HCT116 (cell line): ENCODE measurements around the gene SUGCT. TPM values are rescaled to one million over a fixed set of nuclear protein-coding genes. Genes with fewer than 3 reads are reported as not detected.
"Not testable (repeated sequence)": the region's sequence is repeated elsewhere in the genome, so short reads cannot be mapped to it uniquely, and the experiment has no call there.

ENCODE experiments used
- ATAC-seq: fragments of 200-7000 bp; cut with Tn5 transposase; 2 replicates; pipeline ENCODE4 v1.9.1; 2020; ENCODE audit warnings: mild to moderate bottlenecking, moderate library complexity
- BruUV-seq: library from RNA; stranded (reverse); fragments of 400-500 nt; replicated peaks from 2 replicates; lab custom pipeline; 2021; lab: Mats Ljungman, UMichigan
- CTCF ChIA-PET: fragments of 300-600 bp; sonication (Branson Sonifier 250); formaldehyde crosslinking; loops from one replicate; lab custom pipeline; 2021; ENCODE audit warnings: antibody characterized with exemption; lab: Charles Lee
- POLR2A ChIA-PET: fragments of 300-600, 350-600 bp; sonication (Branson Sonifier 250); formaldehyde crosslinking; loops from one replicate; lab custom pipeline; 2021; ENCODE audit warnings: antibody characterized with exemption; lab: Charles Lee
- RAD21 ChIA-PET, 2 experiments: fragments of 300-600 bp; sonication (Branson Sonifier 250); formaldehyde crosslinking; loops; one replicate each; lab custom pipeline; 2023; ENCODE audit warnings: low total read pairs in 2 of 2; ENCODE audit not compliant: uncharacterized antibody in 2 of 2, unreplicated experiment in 2 of 2, low non-redundant PET in 1 of 2; lab: Charles Lee
- DNase-seq: peaks from one replicate; pipeline ENCODE4 v3.0.0-alpha.2; 2010; ENCODE audit warnings: low read depth, low spot score
- H2AFZ ChIP-seq: fragments of 200-600 bp; shearing (Covaris generic), sonication (generic); 2 replicates; pipeline ENCODE4 v1.6.1; 2017; ENCODE audit warnings: low read depth, mixed run types, mixed read lengths, antibody characterized with exemption, low read length; ENCODE audit not compliant: poor library complexity, severe bottlenecking
- H3K27ac ChIP-seq: 2 replicates; pipeline ENCODE4 v1.5.1; 2012; ENCODE audit warnings: low read depth, low read length
- H3K27me3 ChIP-seq: fragments of 200-600 bp; sonication (generic); 2 replicates; pipeline ENCODE4 v1.6.1; 2016; ENCODE audit warnings: mixed run types, low read length, mixed read lengths; ENCODE audit not compliant: insufficient read depth
- H3K36me3 ChIP-seq, 2 experiments: fragments of 200-500 bp in 1 of 2; fragments of 200-600 bp in 1 of 2; sonication (Bioruptor generic) in 1 of 2; sonication (generic) in 1 of 2; 2 replicates each; pipeline versions ENCODE4 v1.5.1 to v1.6.1; 2014 to 2016; ENCODE audit warnings: low read length in 2 of 2, inconsistent platforms in 1 of 2, mixed read lengths in 1 of 2, mixed run types in 1 of 2; ENCODE audit not compliant: insufficient read depth in 2 of 2, control insufficient read depth in 1 of 2
- H3K4me1 ChIP-seq, 2 experiments: fragments of 200-600 bp in 1 of 2; sonication (generic) in 1 of 2; 2 replicates each; pipeline versions ENCODE4 v1.5.1 to v1.6.1; 2012 to 2017; ENCODE audit warnings: low read length in 2 of 2, inconsistent platforms in 1 of 2, mild to moderate bottlenecking in 1 of 2, mixed read lengths in 1 of 2, mixed run types in 1 of 2, moderate library complexity in 1 of 2; ENCODE audit not compliant: insufficient read depth in 2 of 2, control insufficient read depth in 1 of 2
- H3K4me2 ChIP-seq: fragments of 200-600 bp; sonication (generic); 2 replicates; pipeline ENCODE4 v1.6.1; 2017; ENCODE audit warnings: mixed run types, low read length, mixed read lengths
- H3K4me3 ChIP-seq, 2 experiments: fragments of 200-600 bp in 1 of 2; sonication (generic) in 1 of 2; replicated peaks in 1 of 2; 2 replicates each; pipeline ENCODE4 v1.5.1; 2011 to 2016; ENCODE audit warnings: low read length in 2 of 2, control low read depth in 1 of 2, low read depth in 1 of 2, mild to moderate bottlenecking in 1 of 2, mixed read lengths in 1 of 2, mixed run types in 1 of 2
- H3K79me2 ChIP-seq: fragments of 200-600 bp; sonication (generic); 2 replicates; pipeline ENCODE4 v1.6.1; 2017; ENCODE audit warnings: mild to moderate bottlenecking, mixed run types, low read length, moderate library complexity, mixed read lengths; ENCODE audit not compliant: insufficient read depth
- H3K9ac ChIP-seq: fragments of 200-600 bp; sonication (generic); 2 replicates; pipeline ENCODE4 v1.6.1; 2016; ENCODE audit warnings: low read length, mixed read lengths
- H3K9me2 ChIP-seq: fragments of 200-600 bp; sonication (generic), shearing (Covaris generic); 2 replicates; pipeline ENCODE4 v1.6.1; 2017; ENCODE audit warnings: mixed run types, mild to moderate bottlenecking, moderate library complexity; ENCODE audit not compliant: insufficient read depth
- H3K9me3 ChIP-seq, 2 experiments: fragments of 200-500 bp in 1 of 2; fragments of 200-600 bp in 1 of 2; sonication (Bioruptor generic) in 1 of 2; sonication (generic) in 1 of 2; 2 replicates each; pipeline ENCODE4 v1.6.1; 2014 to 2017; ENCODE audit warnings: low read length in 2 of 2, mixed read lengths in 2 of 2, inconsistent platforms in 1 of 2, low read depth in 1 of 2, mild to moderate bottlenecking in 1 of 2, mixed run types in 1 of 2, moderate library complexity in 1 of 2; ENCODE audit not compliant: control insufficient read depth in 1 of 2, insufficient read depth in 1 of 2
- H4K20me1 ChIP-seq: fragments of 200-600 bp; sonication (generic), shearing (Covaris generic); 2 replicates; pipeline ENCODE4 v1.6.1; 2017; ENCODE audit warnings: mixed run types, mild to moderate bottlenecking, moderate library complexity; ENCODE audit not compliant: insufficient read depth
- EZH2phosphoT487 ChIP-seq: fragments of 200-600 bp; IDR thresholded peaks from 2 replicates; pipeline ENCODE4 v1.6.1; 2018; ENCODE audit warnings: antibody characterized with exemption, borderline replicate concordance
- MAX ChIP-seq: IDR thresholded peaks from 2 replicates; pipeline ENCODE4 v1.6.1; 2012
- POLR2AphosphoS5 ChIP-seq: IDR thresholded peaks from 2 replicates; pipeline ENCODE4 v1.6.1; 2011; ENCODE audit warnings: mild to moderate bottlenecking, low read depth, low read length, moderate library complexity
- RAD21 ChIP-seq: IDR thresholded peaks from 2 replicates; pipeline ENCODE4 v1.6.1; 2012; ENCODE audit warnings: low read depth, mild to moderate bottlenecking
- SRF ChIP-seq: IDR thresholded peaks from 2 replicates; pipeline ENCODE4 v1.6.1; 2012; ENCODE audit warnings: low read depth
- ZFX ChIP-seq: fragments of 450-650 bp; IDR thresholded peaks from 2 replicates; pipeline ENCODE4 v1.6.1; 2017
- intact Hi-C: fragments of 100-400 bp; cut with micrococcal nuclease; formaldehyde crosslinking; loops from 2 replicates; pipeline ENCODE4 v1.10.0; 2022
- total RNA-seq: library from RNA; stranded (reverse); gene quantifications from one replicate; pipeline ENCODE4 v1.2.1, GENCODE V29; 2021; ENCODE audit not compliant: unreplicated experiment

Gene SUGCT
- total RNA-seq, 1 experiment from 2014 or later = 4.4 TPM

DNA sequence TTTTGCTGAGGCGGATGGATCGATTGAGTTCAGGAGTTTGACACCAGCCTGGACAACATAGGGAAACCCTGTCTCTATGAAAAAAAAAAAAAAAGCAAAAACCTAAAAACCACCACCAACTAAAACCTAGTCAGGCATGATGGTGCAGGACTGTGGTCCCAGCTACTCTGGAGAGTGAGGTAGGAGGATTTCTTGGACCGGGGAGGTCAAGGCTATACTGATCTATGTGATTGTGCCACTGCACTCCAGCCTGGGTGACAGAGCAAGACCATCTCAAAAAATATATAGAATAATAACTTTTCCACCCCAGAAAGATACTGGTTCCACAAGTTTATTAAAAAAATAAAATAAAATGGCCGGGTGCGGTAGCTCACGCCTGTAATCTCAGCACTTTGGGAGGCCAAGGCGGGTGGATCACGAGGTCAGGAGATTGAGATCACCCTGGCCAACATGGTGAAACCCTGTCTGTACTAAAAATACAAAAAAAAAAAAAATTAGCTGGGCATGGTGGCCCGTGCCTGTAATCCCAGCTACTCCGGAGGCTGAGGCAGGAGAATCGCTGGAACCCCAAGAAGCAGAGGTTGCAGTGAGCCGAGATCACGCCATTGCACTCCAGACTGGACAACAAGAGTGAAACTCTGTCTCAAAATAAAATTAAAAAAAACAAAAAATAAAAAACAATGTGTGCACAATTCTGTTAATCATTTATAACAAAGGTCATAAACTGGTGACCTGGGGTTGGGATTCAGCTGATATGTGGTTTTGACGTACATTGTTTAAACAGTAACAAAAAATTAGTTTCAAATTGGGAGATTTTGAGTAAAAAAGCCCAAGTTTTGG lies 12.5 kb upstream of the SUGCT start:
- intact Hi-C loops, H3K9ac ChIP-seq, BruUV-seq, H3K36me3 ChIP-seq, DNase-seq, H4K20me1 ChIP-seq, H3K4me2 ChIP-seq, H3K9me2 ChIP-seq, POLR2A ChIA-PET, H3K27ac ChIP-seq, H3K4me3 ChIP-seq, H2AFZ ChIP-seq, H3K9me3 ChIP-seq, H3K27me3 ChIP-seq, RAD21 ChIA-PET, ATAC-seq: not testable (repeated sequence)
- H3K4me1 ChIP-seq = peaks cover 8 to 24% of the 10 kb centered on the region in 2 experiments
- peaks cover 28% of the 10 kb centered on the region for H3K79me2 ChIP-seq
- CTCF ChIA-PET = interaction anchor here (0.6 kb wide), 1 partner anchor 33 kb away, joined by 3 read pairs; no protein-coding TSS in a partner anchor

DNA sequence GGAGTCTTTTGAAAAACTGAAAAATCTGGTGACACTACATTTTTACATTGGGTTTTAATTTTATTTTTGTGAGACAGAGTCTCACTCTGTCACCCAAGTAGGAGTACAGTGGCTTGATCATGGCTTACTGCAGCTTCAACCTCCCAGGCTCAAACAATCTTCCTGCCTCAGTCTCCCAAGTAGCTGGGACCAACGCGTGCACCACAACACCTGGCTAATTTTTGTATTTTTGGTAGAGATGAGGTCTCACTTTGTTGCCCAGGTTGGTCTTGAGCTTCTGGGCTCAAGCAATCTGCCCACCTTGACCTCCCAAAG lies 11.9 kb upstream of the SUGCT start:
- Histone ChIP-seq H3K9me3 (no peaks in the 10 kb centered on the region), H3K9me2 (no peaks in the 10 kb centered on the region), H3K4me3 (no peak overlapping the region), H3K27me3 (no peaks in the 10 kb centered on the region), H3K79me2 (peaks cover 33% of the 10 kb centered on the region), H3K27ac (no peak overlapping the region), H3K36me3 (no peaks in the 10 kb centered on the region), H3K9ac (no peak overlapping the region), H3K4me2 (no peak overlapping the region), H2AFZ (no peak overlapping the region), H3K4me1 (peaks cover 4 to 18% of the 10 kb centered on the region in 2 experiments; a peak in 3 of 4 replicates), H4K20me1 (no peaks in the 10 kb centered on the region)
- ATAC-seq (no peak), DNase-seq (no peak)
- intact Hi-C loops = no loop called here
- no TSS peak for BruUV-seq
- POLR2A ChIA-PET = no interaction called here
- TF ChIP-seq MAX (no peak), EZH2phosphoT487 (no peak), POLR2AphosphoS5 (no peak), SRF (no peak), RAD21 (no peak), ZFX (no peak)
- CTCF ChIA-PET = interaction anchor here (0.6 kb wide), 1 partner anchor 32 kb away, joined by 3 read pairs; no protein-coding TSS in a partner anchor
- RAD21 ChIA-PET = no interaction called here
